B cell (primary cell): ENCODE data around the gene A1BG. TPM values are rescaled to one million over a fixed set of nuclear protein-coding genes. Genes with fewer than 3 reads are reported as not detected.

Experiments
- ATAC-seq: fragments of 200-7000 bp; cut with Tn5 transposase; one replicate; pipeline ENCODE4 v1.10.0; 2021; ENCODE audit warnings: low read depth, mild to moderate bottlenecking, moderate number of reproducible peaks, moderate library complexity
- CTCF ChIA-PET: fragments of 350-600 bp; sonication (Branson Sonifier 250); formaldehyde crosslinking; loops from one replicate; lab custom pipeline; 2021; ENCODE audit warnings: antibody characterized with exemption, inconsistent platforms; lab: Charles Lee
- POLR2A ChIA-PET: fragments of 350-600 bp; sonication (Branson Sonifier 250); formaldehyde crosslinking; loops from one replicate; lab custom pipeline; 2021; ENCODE audit warnings: antibody characterized with exemption; lab: Charles Lee
- DNase-seq: peaks from one replicate; pipeline ENCODE4 v3.0.0; 2013
- H2AFZ ChIP-seq: 2 replicates; pipeline ENCODE4 v1.6.1; 2012; ENCODE audit warnings: mild to moderate bottlenecking, low read depth, low read length; ENCODE audit not compliant: insufficient read depth, poor library complexity, severe bottlenecking
- H3K27ac ChIP-seq, 2 donors: 1 replicate in 1 of 2; 2 replicates in 1 of 2; pipeline ENCODE4 v1.5.1; 2012 to 2013; ENCODE audit warnings: low read length in 2 of 2, mild to moderate bottlenecking in 2 of 2, moderate library complexity in 1 of 2
- H3K27me3 ChIP-seq, 4 experiments: fragments of 200-600 bp in 1 of 4; sonication (generic) in 1 of 4; replicated peaks in 1 of 4; 1 replicate in 2 of 4; 2 replicates in 2 of 4; pipeline versions ENCODE4 v1.6.1 to v1.7.0; 2013 to 2016; ENCODE audit warnings: low read length in 3 of 4, mild to moderate bottlenecking in 2 of 4, mixed read lengths in 1 of 4, moderate library complexity in 1 of 4; ENCODE audit not compliant: insufficient read depth in 4 of 4, control insufficient read depth in 3 of 4; ENCODE audit errors: control extremely low read depth in 1 of 4
- H3K36me3 ChIP-seq, 2 experiments: replicated peaks in 1 of 2; 1 replicate in 1 of 2; 2 replicates in 1 of 2; pipeline versions ENCODE4 v1.6.1 to v1.7.1; 2013; ENCODE audit warnings: low read length in 1 of 2; ENCODE audit not compliant: insufficient read depth in 2 of 2, control insufficient read depth in 1 of 2; ENCODE audit errors: control extremely low read depth in 1 of 2, extremely low read depth in 1 of 2
- H3K4me1 ChIP-seq, 2 donors: fragments of 200-600 bp in 1 of 2; sonication (generic) in 1 of 2; 1 replicate in 1 of 2; 2 replicates in 1 of 2; pipeline versions ENCODE4 v1.5.1 to v1.6.1; 2013 to 2017; ENCODE audit warnings: low read length in 2 of 2; ENCODE audit not compliant: control insufficient read depth in 2 of 2, insufficient read depth in 2 of 2
- H3K4me2 ChIP-seq: replicated peaks from 2 replicates; pipeline ENCODE3; 2012; ENCODE audit warnings: mild to moderate bottlenecking, low read depth, low read length; ENCODE audit not compliant: poor library complexity, severe bottlenecking
- H3K4me3 ChIP-seq, 5 experiments: fragments of 200-600 bp in 1 of 5; sonication (generic) in 1 of 5; 1 replicate in 3 of 5; 2 replicates in 2 of 5; pipeline versions ENCODE4 v1.5.1 to v1.7.0; 2011 to 2016; ENCODE audit warnings: low read length in 4 of 5, mild to moderate bottlenecking in 4 of 5, low read depth in 2 of 5, control low read depth in 1 of 5, moderate library complexity in 1 of 5; ENCODE audit not compliant: insufficient read depth in 1 of 5; ENCODE audit errors: control extremely low read depth in 1 of 5, extremely low read depth in 1 of 5
- H3K79me2 ChIP-seq: fragments of 200-600 bp; sonication (generic); one replicate; pipeline ENCODE4 v1.6.0; 2016; ENCODE audit warnings: low read length; ENCODE audit not compliant: control insufficient read depth, insufficient read depth
- H3K9ac ChIP-seq: fragments of 200-600 bp; sonication (generic); 2 replicates; pipeline ENCODE4 v1.6.1; 2017; ENCODE audit warnings: mild to moderate bottlenecking, low read length, moderate library complexity
- H3K9me3 ChIP-seq, 3 donors: one replicate each; pipeline versions ENCODE4 v1.6.1 to v1.7.1; 2013; ENCODE audit warnings: low read length in 2 of 3; ENCODE audit not compliant: control insufficient read depth in 2 of 3, insufficient read depth in 1 of 3; ENCODE audit errors: control extremely low read depth in 1 of 3
- H4K20me1 ChIP-seq: 2 replicates; pipeline ENCODE4 v1.6.0; 2012; ENCODE audit warnings: mild to moderate bottlenecking, low read length; ENCODE audit not compliant: insufficient read depth, control insufficient read depth, poor library complexity, severe bottlenecking
- H3K27ac Mint-ChIP-seq: one replicate; pipeline ENCODE4 v1.8.0; 2021; ENCODE audit warnings: mixed read lengths
- H3K27me3 Mint-ChIP-seq: one replicate; pipeline ENCODE4 v1.8.0; 2021; ENCODE audit warnings: mixed read lengths
- H3K4me1 Mint-ChIP-seq: one replicate; pipeline ENCODE4 v1.8.0; 2021; ENCODE audit warnings: mixed read lengths
- H3K4me3 Mint-ChIP-seq: one replicate; pipeline ENCODE4 v1.8.0; 2021; ENCODE audit warnings: mixed read lengths
- H3K9me3 Mint-ChIP-seq: one replicate; pipeline ENCODE4 v1.8.0; 2022; ENCODE audit warnings: mixed read lengths; ENCODE audit not compliant: insufficient read depth
- EZH2 ChIP-seq: IDR thresholded peaks from 2 replicates; pipeline ENCODE4 v1.6.1; 2012; ENCODE audit warnings: borderline replicate concordance, low read depth, mild to moderate bottlenecking, moderate library complexity, low read length; ENCODE audit not compliant: insufficient read depth, poor library complexity, severe bottlenecking
- WGBS: methylation state at CpG from one replicate; pipeline ENCODE4 v1.1.5; 2013; ENCODE audit warnings: missing lambda C conversion rate; ENCODE audit not compliant: insufficient coverage; 5-methylcytosine and 5-hydroxymethylcytosine counted together
- intact Hi-C: fragments of 100-400 bp; cut with micrococcal nuclease; formaldehyde crosslinking; loops from one replicate; pipeline ENCODE4 v1.10.0; 2022
- polyA plus RNA-seq: library from polyadenylated mRNA; depleted of rRNA; stranded (reverse); fragments of >200 nt; gene quantifications from 2 replicates; pipeline ENCODE4 v1.2.3, GENCODE V29; 2012
- total RNA-seq, 2 donors: library from RNA; stranded (reverse); fragments of 120-200 nt in 1 of 2; gene quantifications; 1 replicate in 1 of 2; 2 replicates in 1 of 2; pipeline versions ENCODE4 v1.2.3 to v1.2.4, GENCODE V29; 2013 to 2022
- TF ChIP-seq, protein P1 (sequence below): fragments of 200-600 bp; IDR thresholded peaks from one replicate; pipeline ENCODE4 v1.8.0; 2022; ENCODE audit warnings: antibody characterized with exemption, mild to moderate bottlenecking

A1BG gene
- total and polyA plus RNA-seq, 2 donors (not counting 1 experiment from before 2014, with no cell fraction given) = 18.4 to 52.6 TPM

DNA sequence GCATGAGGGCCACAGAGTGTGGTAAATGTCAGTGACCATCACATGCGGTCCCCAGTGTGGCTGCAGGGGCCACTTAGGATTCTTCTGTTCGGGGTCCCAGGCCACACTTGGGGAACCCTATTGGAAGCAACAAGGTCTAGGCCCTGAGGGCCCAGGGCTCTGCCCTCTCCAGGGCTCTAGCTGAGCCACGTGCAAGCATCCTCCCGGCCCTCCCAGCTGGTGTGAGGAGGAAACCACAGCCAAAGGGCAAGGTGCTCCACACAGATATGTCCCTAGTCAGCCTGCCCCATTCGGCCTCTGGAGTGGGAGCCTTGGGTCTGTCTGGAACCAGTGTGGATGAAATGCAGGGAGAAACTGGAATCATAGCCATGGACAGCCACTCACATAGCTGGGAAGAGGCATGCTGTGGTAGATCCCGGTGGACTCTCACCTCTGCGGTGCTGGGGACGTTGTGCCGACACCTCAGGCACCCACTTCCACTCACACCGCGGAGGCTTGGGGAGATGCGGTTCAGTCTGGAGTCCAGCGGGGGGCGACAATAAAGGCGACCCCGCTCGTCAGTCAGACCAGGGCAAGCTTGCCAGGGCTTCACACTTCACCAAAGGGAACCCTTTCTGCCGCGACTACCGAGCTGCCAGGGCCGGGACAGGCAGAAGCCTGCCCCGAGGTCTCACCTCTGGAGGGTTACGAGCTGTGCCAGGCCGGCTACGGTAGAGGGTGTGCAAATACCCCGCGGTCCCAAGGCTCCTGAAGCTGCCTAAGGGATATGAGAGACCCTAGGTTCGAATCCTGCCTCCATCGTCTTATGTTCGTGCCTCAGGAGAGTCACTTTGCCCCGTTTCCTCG is 13.5 kb upstream of the A1BG start:
- H3K9ac ChIP-seq = no peak overlapping the region

More for the DNA sequence above, 13.5 kb upstream of the A1BG start:
- Mint-ChIP-seq H3K4me1 (peaks cover 14% of the 10 kb centered on the region), H3K4me3 (no peak overlapping the region), H3K9me3 (no peaks in the 10 kb centered on the region), H3K27me3 (no peaks in the 10 kb centered on the region), H3K27ac (no peak overlapping the region)
- Histone ChIP-seq H3K36me3 (no peaks in the 10 kb centered on the region), H2AFZ (no peak overlapping the region), H3K27ac (no peak overlapping the region), H3K79me2 (no peaks in the 10 kb centered on the region), H3K27me3 (no peaks in the 10 kb centered on the region), H3K4me3 (no peak overlapping the region), H3K4me1 (peaks cover 10 to 23% of the 10 kb centered on the region in 2 donors), H4K20me1 (no peaks in the 10 kb centered on the region), H3K4me2 (no peak overlapping the region), H3K9me3 (peaks cover 0 to 3% (median 0%) of the 10 kb centered on the region in 3 donors)
- ChIA-PET CTCF (no interaction called here), POLR2A (no interaction called here)
- DNase-seq (no peak), ATAC-seq (no peak)
- WGBS = 96% methylated on average over 31 of the region's 32 CpGs
- TF ChIP-seq, protein P1, sequence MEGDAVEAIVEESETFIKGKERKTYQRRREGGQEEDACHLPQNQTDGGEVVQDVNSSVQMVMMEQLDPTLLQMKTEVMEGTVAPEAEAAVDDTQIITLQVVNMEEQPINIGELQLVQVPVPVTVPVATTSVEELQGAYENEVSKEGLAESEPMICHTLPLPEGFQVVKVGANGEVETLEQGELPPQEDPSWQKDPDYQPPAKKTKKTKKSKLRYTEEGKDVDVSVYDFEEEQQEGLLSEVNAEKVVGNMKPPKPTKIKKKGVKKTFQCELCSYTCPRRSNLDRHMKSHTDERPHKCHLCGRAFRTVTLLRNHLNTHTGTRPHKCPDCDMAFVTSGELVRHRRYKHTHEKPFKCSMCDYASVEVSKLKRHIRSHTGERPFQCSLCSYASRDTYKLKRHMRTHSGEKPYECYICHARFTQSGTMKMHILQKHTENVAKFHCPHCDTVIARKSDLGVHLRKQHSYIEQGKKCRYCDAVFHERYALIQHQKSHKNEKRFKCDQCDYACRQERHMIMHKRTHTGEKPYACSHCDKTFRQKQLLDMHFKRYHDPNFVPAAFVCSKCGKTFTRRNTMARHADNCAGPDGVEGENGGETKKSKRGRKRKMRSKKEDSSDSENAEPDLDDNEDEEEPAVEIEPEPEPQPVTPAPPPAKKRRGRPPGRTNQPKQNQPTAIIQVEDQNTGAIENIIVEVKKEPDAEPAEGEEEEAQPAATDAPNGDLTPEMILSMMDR = no peak
- TF ChIP-seq EZH2 = no peak
- intact Hi-C loops = no loop called here
